Measurements from ENCODE around the gene GRK5.

Gene GRK5

DNA sequence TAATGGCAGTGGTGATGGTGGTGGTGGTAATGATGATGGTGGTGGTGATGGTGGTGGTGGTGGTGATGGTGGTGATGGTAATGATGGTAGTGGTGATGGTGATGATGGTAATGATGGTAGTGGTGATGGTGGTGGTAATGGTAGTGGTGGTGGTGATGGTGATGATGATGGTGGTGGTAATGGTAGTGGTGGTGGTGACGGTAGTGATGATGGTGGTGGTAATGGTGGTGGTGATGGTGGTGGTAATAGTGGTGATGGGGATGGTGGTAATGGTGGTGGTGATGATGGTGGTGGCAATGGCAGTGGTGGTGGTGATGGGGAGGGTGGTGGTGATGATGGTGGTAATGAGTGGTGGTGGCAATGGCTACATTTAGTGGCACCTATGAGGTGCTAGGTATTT lies 105.7 kb downstream of the GRK5 start:
- Histone ChIP-seq H3K9me3 (no peaks in the 10 kb centered on the region), H3K27ac (no peak overlapping the region), H3K4me3 (ENCODE audit: low read depth in 1 of 2, low read length in 1 of 2) (no peak overlapping the region), H3K4me1 (ENCODE audit: control insufficient read depth in 1 of 2, insufficient read depth in 1 of 2, low read depth in 1 of 2, low read length in 1 of 2) (peaks cover 0 to 4% of the 10 kb centered on the region in 2 experiments), H3K27me3 (peaks cover 41% of the 10 kb centered on the region), H3K36me3 (no peaks in the 10 kb centered on the region)
- TF ChIP-seq, protein P1, sequence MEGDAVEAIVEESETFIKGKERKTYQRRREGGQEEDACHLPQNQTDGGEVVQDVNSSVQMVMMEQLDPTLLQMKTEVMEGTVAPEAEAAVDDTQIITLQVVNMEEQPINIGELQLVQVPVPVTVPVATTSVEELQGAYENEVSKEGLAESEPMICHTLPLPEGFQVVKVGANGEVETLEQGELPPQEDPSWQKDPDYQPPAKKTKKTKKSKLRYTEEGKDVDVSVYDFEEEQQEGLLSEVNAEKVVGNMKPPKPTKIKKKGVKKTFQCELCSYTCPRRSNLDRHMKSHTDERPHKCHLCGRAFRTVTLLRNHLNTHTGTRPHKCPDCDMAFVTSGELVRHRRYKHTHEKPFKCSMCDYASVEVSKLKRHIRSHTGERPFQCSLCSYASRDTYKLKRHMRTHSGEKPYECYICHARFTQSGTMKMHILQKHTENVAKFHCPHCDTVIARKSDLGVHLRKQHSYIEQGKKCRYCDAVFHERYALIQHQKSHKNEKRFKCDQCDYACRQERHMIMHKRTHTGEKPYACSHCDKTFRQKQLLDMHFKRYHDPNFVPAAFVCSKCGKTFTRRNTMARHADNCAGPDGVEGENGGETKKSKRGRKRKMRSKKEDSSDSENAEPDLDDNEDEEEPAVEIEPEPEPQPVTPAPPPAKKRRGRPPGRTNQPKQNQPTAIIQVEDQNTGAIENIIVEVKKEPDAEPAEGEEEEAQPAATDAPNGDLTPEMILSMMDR (IDR thresholded peaks at IDR 0.05), result no peak

DNA sequence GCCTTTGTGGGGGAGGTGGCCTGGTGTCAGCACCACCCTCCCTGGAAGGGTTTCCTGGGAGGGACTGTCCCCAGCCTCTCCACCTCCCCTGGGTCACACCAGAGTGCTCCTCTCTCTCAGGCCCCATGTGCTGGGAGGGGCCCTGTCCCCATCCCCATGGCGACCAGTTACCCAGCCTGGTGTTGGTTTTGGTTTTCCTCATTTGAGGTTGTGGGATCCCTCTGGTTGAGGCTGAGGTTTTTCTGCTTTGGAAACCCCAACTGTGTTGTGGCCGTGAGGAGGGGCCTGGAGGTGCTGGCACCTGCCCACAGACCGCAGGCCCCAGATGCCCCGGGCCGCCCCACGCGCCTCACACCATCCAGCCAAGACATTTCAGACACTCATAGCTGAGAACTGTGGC lies 106.3 kb downstream of the GRK5 start:
- Histone ChIP-seq H3K4me1 (ENCODE audit: control insufficient read depth in 1 of 2, insufficient read depth in 1 of 2, low read depth in 1 of 2, low read length in 1 of 2) (peaks cover 0 to 5% of the 10 kb centered on the region in 2 experiments), H3K4me3 (ENCODE audit: low read depth in 1 of 2, low read length in 1 of 2) (no peak overlapping the region), H3K27me3 (peaks cover 44% of the 10 kb centered on the region), H3K36me3 (no peaks in the 10 kb centered on the region), H3K27ac (no peak overlapping the region), H3K9me3 (no peaks in the 10 kb centered on the region)
- TF ChIP-seq, protein P1 (IDR thresholded peaks at IDR 0.05), result no peak

DNA sequence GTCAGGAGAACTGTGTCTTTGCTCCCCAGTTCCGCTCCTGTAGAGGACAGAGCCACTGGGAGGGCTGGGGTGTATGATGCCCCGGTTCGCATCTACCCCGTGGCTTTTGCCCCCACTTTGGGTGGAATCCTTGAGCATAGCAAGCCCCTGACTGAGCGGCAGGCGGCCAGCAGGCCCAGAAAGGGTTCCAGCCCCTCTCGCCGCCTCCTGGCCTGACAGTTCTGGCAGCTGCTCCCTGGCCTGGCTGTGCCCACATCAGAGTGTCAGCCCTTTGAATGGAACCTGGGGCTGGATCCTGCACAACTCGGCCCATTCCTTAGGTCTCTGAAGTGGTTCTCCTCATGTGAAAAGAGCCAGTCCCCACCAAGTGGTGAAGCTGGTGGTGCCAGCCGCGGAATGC lies 106.7 kb downstream of the GRK5 start:
- no peaks in the 10 kb centered on the region for H3K9me3 ChIP-seq
- H3K27ac ChIP-seq, result no peak overlapping the region
- H3K27me3 ChIP-seq, result peaks cover 44% of the 10 kb centered on the region
- H3K4me3 ChIP-seq (ENCODE audit: low read depth in 1 of 2, low read length in 1 of 2), result no peak overlapping the region
- H3K36me3 ChIP-seq, result no peaks in the 10 kb centered on the region
- TF ChIP-seq, protein P1 (IDR thresholded peaks at IDR 0.05), result no peak
- peaks cover 0 to 10% of the 10 kb centered on the region in 2 experiments for H3K4me1 ChIP-seq (ENCODE audit: control insufficient read depth in 1 of 2, insufficient read depth in 1 of 2, low read depth in 1 of 2, low read length in 1 of 2)

DNA sequence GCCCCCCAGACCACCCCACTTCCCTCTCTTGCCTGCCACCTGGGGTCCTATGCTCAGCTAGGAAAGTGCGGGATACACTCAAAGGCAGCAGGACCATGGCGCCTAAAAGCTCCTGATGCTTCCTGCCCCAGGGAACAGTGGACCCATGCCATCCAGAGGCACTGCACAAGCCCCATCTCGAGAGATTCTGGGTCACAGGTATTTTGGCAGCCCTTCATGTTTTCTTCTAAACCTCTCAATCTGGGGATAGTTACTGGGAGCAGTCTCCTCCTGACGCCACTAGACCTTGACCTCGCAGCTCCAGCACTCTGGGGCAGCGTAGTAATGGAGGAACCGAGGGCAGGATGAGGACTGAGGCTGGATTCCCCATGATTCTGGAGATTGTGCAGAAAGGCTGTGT lies 107.1 kb downstream of the GRK5 start:
- Histone ChIP-seq H3K4me3 (ENCODE audit: low read depth in 1 of 2, low read length in 1 of 2) (no peak overlapping the region), H3K4me1 (ENCODE audit: control insufficient read depth in 1 of 2, insufficient read depth in 1 of 2, low read depth in 1 of 2, low read length in 1 of 2) (peaks cover 0 to 10% of the 10 kb centered on the region in 2 experiments), H3K9me3 (no peaks in the 10 kb centered on the region), H3K27ac (no peak overlapping the region), H3K27me3 (peaks cover 45% of the 10 kb centered on the region), H3K36me3 (no peaks in the 10 kb centered on the region)
- TF ChIP-seq, protein P1 (IDR thresholded peaks at IDR 0.05), result no peak

DNA sequence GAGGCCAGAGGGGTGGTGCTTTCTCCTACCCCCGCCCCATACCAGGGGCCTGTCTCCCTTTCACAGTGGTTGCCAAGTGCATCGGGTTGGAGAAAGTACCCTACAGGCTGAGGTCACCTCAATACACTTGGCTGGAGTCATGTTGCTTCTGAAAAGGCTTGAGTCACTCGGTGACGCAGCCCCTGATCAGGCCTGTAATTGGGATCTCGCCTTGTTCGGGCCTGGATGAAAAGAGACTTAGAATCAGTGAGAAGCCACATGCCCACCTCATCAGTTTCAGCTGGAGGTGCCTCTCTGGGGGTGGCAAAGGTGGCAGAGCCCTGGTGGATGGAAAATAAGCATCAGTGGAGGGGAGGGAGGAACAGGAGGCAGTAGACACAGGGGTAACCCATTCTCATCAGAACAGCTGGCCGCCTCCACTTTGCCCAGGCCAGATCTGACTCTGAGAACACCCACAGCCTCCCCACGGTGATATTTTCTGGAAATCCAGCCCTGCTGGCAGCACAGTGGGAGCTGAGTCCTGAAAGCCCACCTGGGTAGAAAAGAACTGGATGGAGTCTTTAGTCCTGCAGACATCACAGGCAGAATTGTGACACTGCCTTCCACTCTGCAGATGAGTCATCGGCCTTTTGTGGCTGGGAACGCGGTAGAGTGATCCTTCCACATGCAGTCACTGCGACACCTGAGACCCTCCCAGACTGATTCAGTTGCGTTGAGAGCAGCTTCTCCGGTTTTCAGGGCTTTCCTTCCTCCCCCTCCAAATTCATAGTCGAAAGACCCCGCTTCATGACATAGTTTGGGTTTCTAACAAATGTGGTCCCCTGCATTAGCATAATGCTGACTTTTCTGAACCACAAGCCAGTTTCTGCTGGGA lies 108.0 kb downstream of the GRK5 start:
- Histone ChIP-seq H3K4me1 (ENCODE audit: control insufficient read depth in 1 of 2, insufficient read depth in 1 of 2, low read depth in 1 of 2, low read length in 1 of 2) (peaks cover 0 to 10% of the 10 kb centered on the region in 2 experiments), H3K4me3 (ENCODE audit: low read depth in 1 of 2, low read length in 1 of 2) (no peak overlapping the region), H3K36me3 (no peaks in the 10 kb centered on the region), H3K27ac (no peak overlapping the region), H3K9me3 (no peaks in the 10 kb centered on the region), H3K27me3 (peaks cover 45% of the 10 kb centered on the region)
- TF ChIP-seq, protein P1 (IDR thresholded peaks at IDR 0.05), result no peak

Measured in neutrophil (primary cell).